Neural cell (in vitro differentiated cells): ENCODE results near the gene CCDC73. TPM values are rescaled to one million over a fixed set of nuclear protein-coding genes. Genes with fewer than 3 reads are reported as not detected.
"Not testable (repeated sequence)": the region's sequence is repeated elsewhere in the genome, so short reads cannot be mapped to it uniquely, and the experiment has no call there.

Experiments
- H2AFZ ChIP-seq: fragments of 200-600, 300-800 bp; sonication (generic), shearing (Covaris generic); 2 replicates; pipeline ENCODE4 v1.6.0; 2014; ENCODE audit warnings: low read depth, mild to moderate bottlenecking, antibody characterized with exemption, low read length, moderate library complexity
- H3F3A ChIP-seq: fragments of 200-600 bp; shearing (Covaris generic); 2 replicates; pipeline ENCODE4 v1.6.1; 2016; ENCODE audit warnings: mild to moderate bottlenecking, moderate library complexity, mixed read lengths, antibody characterized with exemption, low read length; ENCODE audit not compliant: insufficient read depth, poor library complexity, severe bottlenecking
- H3K27ac ChIP-seq: fragments of 200-600, 300-800 bp; sonication (generic), shearing (Covaris generic); 2 replicates; pipeline ENCODE4 v1.5.1; 2014; ENCODE audit warnings: mild to moderate bottlenecking, low read length, moderate library complexity
- H3K27me3 ChIP-seq: fragments of 300-800, 200-600 bp; sonication (generic), shearing (Covaris generic); 2 replicates; pipeline ENCODE4 v1.6.0; 2014; ENCODE audit warnings: mild to moderate bottlenecking, low read depth, low read length, moderate library complexity; ENCODE audit not compliant: insufficient read depth
- H3K36me3 ChIP-seq: fragments of 300-800, 200-600 bp; sonication (generic), shearing (Covaris generic); 2 replicates; pipeline ENCODE4 v1.5.1; 2014; ENCODE audit warnings: mild to moderate bottlenecking, antibody characterized with exemption, low read length, moderate library complexity; ENCODE audit not compliant: insufficient read depth
- H3K4me2 ChIP-seq: fragments of 300-800, 200-600 bp; sonication (generic), shearing (Covaris generic); 2 replicates; pipeline ENCODE4 v1.6.0; 2014; ENCODE audit warnings: mild to moderate bottlenecking, low read length
- H3K4me3 ChIP-seq: fragments of 300-800, 200-600 bp; sonication (generic), shearing (Covaris generic); 2 replicates; pipeline ENCODE4 v1.5.1; 2014; ENCODE audit warnings: mild to moderate bottlenecking, low read length, moderate library complexity
- H3K79me2 ChIP-seq: fragments of 200-600 bp; shearing (Covaris generic); replicated peaks from 2 replicates; pipeline ENCODE4 v1.6.0; 2014; ENCODE audit warnings: mild to moderate bottlenecking, low read length, moderate library complexity; ENCODE audit not compliant: insufficient read depth
- H3K9ac ChIP-seq: fragments of 300-800, 200-600 bp; sonication (generic), shearing (Covaris generic); 2 replicates; pipeline ENCODE4 v1.6.1; 2016; ENCODE audit warnings: mild to moderate bottlenecking, low read length, mixed read lengths
- H3K9me2 ChIP-seq: fragments of 200-600 bp; shearing (Covaris generic); 2 replicates; pipeline ENCODE4 v1.6.1; 2016; ENCODE audit warnings: mild to moderate bottlenecking, low read length, mixed read lengths; ENCODE audit not compliant: insufficient read depth
- H3K9me3 ChIP-seq: fragments of 200-600, 300-800 bp; sonication (generic), shearing (Covaris generic); 2 replicates; pipeline ENCODE4 v1.6.1; 2016; ENCODE audit warnings: mild to moderate bottlenecking, mixed run types, low read length, moderate library complexity, mixed read lengths
- H4K20me1 ChIP-seq: fragments of 200-600 bp; shearing (Covaris generic); 2 replicates; pipeline ENCODE4 v1.6.1; 2016; ENCODE audit warnings: mild to moderate bottlenecking, mixed run types; ENCODE audit not compliant: insufficient read depth
- CTCF ChIP-seq: fragments of 450-650 bp; IDR thresholded peaks from 2 replicates; pipeline ENCODE4 v1.5.1; 2014; ENCODE audit warnings: antibody characterized with exemption, mild to moderate bottlenecking, moderate library complexity; ENCODE audit not compliant: poor library complexity, severe bottlenecking
- EP300 ChIP-seq: fragments of 450-650 bp; conservative IDR thresholded peaks from 2 replicates; pipeline ENCODE4 v1.6.1; 2014; ENCODE audit warnings: antibody characterized with exemption, mild to moderate bottlenecking, moderate library complexity; ENCODE audit not compliant: poor library complexity, severe bottlenecking
- EZH2 ChIP-seq: fragments of 200-600, 300-800 bp; shearing (Covaris generic), sonication (generic); IDR thresholded peaks from 2 replicates; pipeline ENCODE4 v1.6.1; 2014; ENCODE audit warnings: antibody characterized with exemption, low read length, borderline replicate concordance, mild to moderate bottlenecking; ENCODE audit not compliant: insufficient read depth, poor library complexity, severe bottlenecking
- MXI1 ChIP-seq: fragments of 450-650 bp; conservative IDR thresholded peaks from 2 replicates; pipeline ENCODE4 v1.6.1; 2014; ENCODE audit warnings: antibody characterized with exemption, mild to moderate bottlenecking; ENCODE audit not compliant: poor library complexity, severe bottlenecking
- POLR2AphosphoS5 ChIP-seq: IDR thresholded peaks from 2 replicates; pipeline ENCODE4 v1.6.1; 2012
- RAD21 ChIP-seq: fragments of 450-650 bp; conservative IDR thresholded peaks from 2 replicates; pipeline ENCODE4 v1.6.1; 2014; ENCODE audit warnings: antibody characterized with exemption, mild to moderate bottlenecking, moderate library complexity
- REST ChIP-seq: IDR thresholded peaks from 2 replicates; pipeline ENCODE4 v1.6.1; 2012; ENCODE audit warnings: borderline replicate concordance
- SMC3 ChIP-seq: fragments of 450-650 bp; conservative IDR thresholded peaks from 2 replicates; pipeline ENCODE4 v1.6.1; 2014; ENCODE audit warnings: antibody characterized with exemption, mild to moderate bottlenecking, moderate library complexity; ENCODE audit not compliant: poor library complexity
- TAF1 ChIP-seq: IDR thresholded peaks from 2 replicates; pipeline ENCODE4 v1.6.1; 2012; ENCODE audit warnings: low read depth
- polyA plus RNA-seq: library from polyadenylated mRNA; depleted of rRNA; stranded (reverse); fragments of >200 nt; gene quantifications from 2 replicates; pipeline ENCODE4 v1.2.3, GENCODE V29; 2014

The CCDC73 gene
- polyA plus RNA-seq, 1 donor from 2014 or later: 0.07 TPM

DNA sequence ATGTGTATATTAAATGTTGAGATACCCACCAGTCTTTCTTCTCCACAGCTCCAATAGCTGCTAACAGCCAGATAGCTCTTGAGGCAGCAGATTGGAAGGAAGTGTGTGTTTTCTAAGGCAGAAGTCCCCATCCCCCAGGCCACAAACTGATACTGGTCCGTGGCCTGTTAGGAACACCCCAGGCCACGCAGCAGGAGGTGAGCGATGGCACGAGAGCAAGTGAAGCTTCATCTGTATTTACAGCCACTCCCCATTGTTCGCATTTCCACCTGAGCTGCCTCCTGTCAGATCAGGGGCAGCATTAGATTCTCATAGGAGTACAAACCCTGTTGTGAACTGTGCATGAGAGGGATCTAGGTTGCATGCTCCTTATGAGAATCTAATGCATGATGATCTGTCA is 12.7 kb downstream of the CCDC73 start:
- Histone ChIP-seq H2AFZ (no peak overlapping the region), H3K79me2 (no peaks in the 10 kb centered on the region), H3K36me3 (no peaks in the 10 kb centered on the region), H3K9me2 (no peaks in the 10 kb centered on the region), H3K9ac (no peak overlapping the region), H3K4me2 (no peak overlapping the region), H3K27me3 (no peaks in the 10 kb centered on the region), H4K20me1 (no peaks in the 10 kb centered on the region), H3F3A (no peaks in the 10 kb centered on the region), H3K27ac (no peak overlapping the region), H3K9me3 (no peaks in the 10 kb centered on the region), H3K4me3 (no peak overlapping the region)
- TF ChIP-seq CTCF (no peak), SMC3 (no peak), RAD21 (no peak), POLR2AphosphoS5 (no peak), EP300 (no peak), REST (no peak), MXI1 (no peak), EZH2 (no peak), TAF1 (no peak)

DNA sequence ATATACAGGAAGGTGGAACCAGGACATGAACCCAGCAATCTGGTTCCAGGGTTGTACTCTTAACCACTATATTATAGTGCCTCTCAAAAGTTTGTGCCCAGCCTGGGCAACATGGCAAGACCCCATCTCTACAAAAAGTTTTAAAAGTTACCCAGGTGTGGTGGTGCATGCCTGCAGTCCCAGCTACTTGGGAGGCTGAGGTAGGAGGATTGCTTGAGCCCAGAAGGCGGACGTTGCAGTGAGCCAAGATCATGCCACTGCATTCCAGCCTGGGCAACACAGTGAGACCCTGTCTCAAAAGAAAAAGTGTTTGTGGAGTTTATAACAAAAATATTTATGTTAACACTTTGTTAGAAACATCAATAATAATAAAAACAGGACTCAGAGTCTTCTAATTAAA is 13.6 kb downstream of the CCDC73 start:
- H3K27me3 ChIP-seq, H2AFZ ChIP-seq, H4K20me1 ChIP-seq, H3K4me3 ChIP-seq, H3K9ac ChIP-seq, H3K4me2 ChIP-seq, H3K27ac ChIP-seq, H3F3A ChIP-seq, H3K79me2 ChIP-seq, H3K9me2 ChIP-seq, H3K36me3 ChIP-seq, H3K9me3 ChIP-seq: not testable (repeated sequence)

DNA sequence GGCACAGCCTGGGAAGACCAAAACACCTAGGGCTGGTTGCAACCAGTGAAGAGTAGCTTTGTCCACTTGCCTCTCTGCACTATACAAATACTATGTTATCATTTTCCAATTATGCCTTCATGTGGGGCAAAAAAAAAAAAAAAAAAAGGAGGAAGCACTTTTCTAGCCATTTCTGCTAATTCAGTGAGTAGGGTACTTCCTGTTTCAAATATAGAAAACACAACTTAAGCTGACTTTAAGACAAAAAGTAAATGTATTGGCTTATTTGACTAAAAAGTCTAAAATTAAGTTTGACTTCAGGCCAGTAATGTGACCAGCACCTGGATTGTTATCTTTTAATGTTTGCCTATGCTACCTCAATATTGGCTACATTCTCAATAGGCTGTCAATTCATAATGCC is 15.3 kb downstream of the CCDC73 start:
- Histone ChIP-seq H3K27me3 (no peaks in the 10 kb centered on the region), H3K36me3 (no peaks in the 10 kb centered on the region), H3K79me2 (no peaks in the 10 kb centered on the region), H3K4me2 (no peak overlapping the region), H3K9me2 (no peaks in the 10 kb centered on the region), H3K9ac (no peak overlapping the region), H3K4me3 (no peak overlapping the region), H3F3A (no peaks in the 10 kb centered on the region), H2AFZ (no peak overlapping the region), H4K20me1 (no peaks in the 10 kb centered on the region), H3K9me3 (no peaks in the 10 kb centered on the region), H3K27ac (no peak overlapping the region)
- TF ChIP-seq MXI1 (no peak), EP300 (no peak), TAF1 (no peak), CTCF (no peak), EZH2 (no peak), RAD21 (no peak), REST (no peak), POLR2AphosphoS5 (no peak), SMC3 (no peak)
